Activated T-cell treated with anti-CD3 and anti-CD28 coated beads for 24 hours (primary cell): ENCODE data around the gene PDIA2.
"Not testable (repeated sequence)": the region's sequence is repeated elsewhere in the genome, so short reads cannot be mapped to it uniquely, and the experiment has no call there.

Experiments
- DNase-seq: peaks from one replicate; pipeline ENCODE4 v3.0.0-alpha.2; 2020; ENCODE audit warnings: low read depth

The PDIA2 gene

GRCh38 chr16:301950-302349, 19.0 kb downstream of the PDIA2 start:
- DNase-seq: no peak

- DNase-seq: no peak
Observed at GRCh38 chr16:303760-304505, 21.0 kb downstream of the PDIA2 start.

- no peak for DNase-seq
Observed at GRCh38 chr16:305916-306626, 23.1 kb downstream of the PDIA2 start.

- DNase-seq: no peak
Observed at GRCh38 chr16:306911-307370, 24.0 kb downstream of the PDIA2 start.

- no peak for DNase-seq
Observed at GRCh38 chr16:307691-308312, 24.8 kb downstream of the PDIA2 start.

- DNase-seq: no peak
Observed at GRCh38 chr16:309476-309875, 26.5 kb downstream of the PDIA2 start.

GRCh38 chr16:311725-312124, 28.8 kb downstream of the PDIA2 start:
- DNase-seq: no peak

GRCh38 chr16:314351-314750, 31.4 kb downstream of the PDIA2 start:
- no peak for DNase-seq

- no peak for DNase-seq
Observed at GRCh38 chr16:314795-315299, 31.9 kb downstream of the PDIA2 start.

GRCh38 chr16:316741-317464, 33.9 kb downstream of the PDIA2 start:
- DNase-seq: no peak

- no peak for DNase-seq
Observed at GRCh38 chr16:317583-317982, 34.6 kb downstream of the PDIA2 start.

GRCh38 chr16:318628-319027, 35.7 kb downstream of the PDIA2 start:
- DNase-seq: no peak

GRCh38 chr16:320206-320605, 37.2 kb downstream of the PDIA2 start:
- DNase-seq: no peak

- no peak for DNase-seq
Observed at GRCh38 chr16:321532-321931, 38.6 kb downstream of the PDIA2 start.

- DNase-seq: no peak
Observed at GRCh38 chr16:322476-323143, 39.6 kb downstream of the PDIA2 start.

- no peak for DNase-seq
Observed at GRCh38 chr16:324201-324450, 41.2 kb downstream of the PDIA2 start.

- peak; percentile 29 for DNase-seq
Observed at GRCh38 chr16:324451-325334, 41.7 kb downstream of the PDIA2 start.

GRCh38 chr16:325375-326145, 42.6 kb downstream of the PDIA2 start:
- DNase-seq: no peak

GRCh38 chr16:330741-331140, 47.8 kb downstream of the PDIA2 start:
- DNase-seq: no peak

- DNase-seq: not testable (repeated sequence)
Observed at GRCh38 chr16:331181-331814, 48.3 kb downstream of the PDIA2 start.
